Ectodermal cell (in vitro differentiated cells): Measurements from ENCODE around the gene JPH3.

Experiments
- H3K27ac ChIP-seq: 2 replicates; pipeline ENCODE4 v1.7.0; 2013; ENCODE audit warnings: mild to moderate bottlenecking, low read depth, low read length; ENCODE audit not compliant: insufficient read depth, poor library complexity, severe bottlenecking
- H3K27me3 ChIP-seq: 2 replicates; pipeline ENCODE4 v1.7.0; 2013; ENCODE audit warnings: mild to moderate bottlenecking, low read length; ENCODE audit not compliant: insufficient read depth, control insufficient read depth, poor library complexity, severe bottlenecking
- H3K36me3 ChIP-seq: one replicate; pipeline ENCODE4 v1.7.0; 2013; ENCODE audit warnings: low read length; ENCODE audit not compliant: control insufficient read depth, insufficient read depth
- H3K4me1 ChIP-seq: one replicate; pipeline ENCODE4 v1.7.0; 2013; ENCODE audit warnings: low read length; ENCODE audit not compliant: control insufficient read depth, insufficient read depth
- H3K4me3 ChIP-seq: 2 replicates; pipeline ENCODE4 v1.7.0; 2013; ENCODE audit warnings: low read depth, low read length, control low read depth; ENCODE audit not compliant: insufficient read depth
- H3K9me3 ChIP-seq: 2 replicates; pipeline ENCODE4 v1.7.0; 2013; ENCODE audit warnings: mild to moderate bottlenecking, low read length, moderate library complexity; ENCODE audit not compliant: control insufficient read depth
- WGBS, 2 experiments: methylation state at CpG; one replicate each; pipeline ENCODE4 v1.1.7; 2013; ENCODE audit warnings: missing lambda C conversion rate in 2 of 2; 5-methylcytosine and 5-hydroxymethylcytosine counted together

JPH3 gene

GRCh38 chr16:87637357-87637756 is 35.0 kb downstream of the JPH3 start:
- H3K9me3 ChIP-seq = no peaks in the 10 kb centered on the region
- no peak overlapping the region for H3K27ac ChIP-seq
- no peak overlapping the region for H3K4me3 ChIP-seq
- WGBS, 2 experiments = 93 to 96% methylated on average over 13 of the region's 13 CpGs
- peaks cover 16% of the 10 kb centered on the region for H3K27me3 ChIP-seq
- H3K36me3 ChIP-seq = no peaks in the 10 kb centered on the region
- peaks cover 5% of the 10 kb centered on the region for H3K4me1 ChIP-seq

GRCh38 chr16:87638736-87639135 is 36.4 kb downstream of the JPH3 start:
- Histone ChIP-seq H3K27me3 (peaks cover 16% of the 10 kb centered on the region), H3K4me1 (peaks cover 5% of the 10 kb centered on the region), H3K9me3 (no peaks in the 10 kb centered on the region), H3K27ac (no peak overlapping the region), H3K4me3 (no peak overlapping the region), H3K36me3 (no peaks in the 10 kb centered on the region)
- 86% methylated on average over 10 of the region's 10 CpGs for WGBS, 2 experiments

- Histone ChIP-seq H3K27me3 (peaks cover under 1% of the 10 kb centered on the region), H3K27ac (no peak overlapping the region), H3K36me3 (no peaks in the 10 kb centered on the region), H3K4me1 (no peaks in the 10 kb centered on the region), H3K9me3 (no peaks in the 10 kb centered on the region), H3K4me3 (no peak overlapping the region)
- 90 to 93% methylated on average over 11 of the region's 11 CpGs for WGBS, 2 experiments
These were observed 39.4 kb downstream of the JPH3 start for GRCh38 chr16:87641721-87642120.

- 94 to 96% methylated on average over 19 of the region's 19 CpGs for WGBS, 2 experiments
- Histone ChIP-seq H3K4me1 (no peaks in the 10 kb centered on the region), H3K27ac (no peak overlapping the region), H3K36me3 (no peaks in the 10 kb centered on the region), H3K27me3 (no peaks in the 10 kb centered on the region), H3K4me3 (no peak overlapping the region), H3K9me3 (no peaks in the 10 kb centered on the region)
These were observed 40.2 kb downstream of the JPH3 start for GRCh38 chr16:87642491-87642890.

GRCh38 chr16:87644186-87644585 is 41.9 kb downstream of the JPH3 start:
- Histone ChIP-seq H3K27me3 (no peaks in the 10 kb centered on the region), H3K36me3 (no peaks in the 10 kb centered on the region), H3K4me1 (no peaks in the 10 kb centered on the region), H3K9me3 (no peaks in the 10 kb centered on the region), H3K27ac (no peak overlapping the region), H3K4me3 (no peak overlapping the region)
- 96% methylated on average over 35 of the region's 35 CpGs for WGBS, 2 experiments

GRCh38 chr16:87644596-87644995 is 42.3 kb downstream of the JPH3 start:
- Histone ChIP-seq H3K4me3 (no peak overlapping the region), H3K27ac (no peak overlapping the region), H3K9me3 (no peaks in the 10 kb centered on the region), H3K27me3 (no peaks in the 10 kb centered on the region), H3K36me3 (no peaks in the 10 kb centered on the region), H3K4me1 (no peaks in the 10 kb centered on the region)
- 94 to 96% methylated on average over 44 of the region's 44 CpGs for WGBS, 2 experiments

GRCh38 chr16:87645802-87646201 is 43.5 kb downstream of the JPH3 start:
- no peaks in the 10 kb centered on the region for H3K27me3 ChIP-seq
- WGBS, 2 experiments = 91 to 92% methylated on average over 9 of the region's 9 CpGs

GRCh38 chr16:87647431-87648185 is 45.3 kb downstream of the JPH3 start:
- Histone ChIP-seq H3K27me3 (no peaks in the 10 kb centered on the region), H3K9me3 (no peaks in the 10 kb centered on the region), H3K4me3 (no peak overlapping the region), H3K27ac (no peak overlapping the region), H3K4me1 (no peaks in the 10 kb centered on the region), H3K36me3 (no peaks in the 10 kb centered on the region)
- WGBS, 2 experiments = 92 to 93% methylated on average over 33 of the region's 33 CpGs

More at GRCh38 chr16:87645802-87646201, 43.5 kb downstream of the JPH3 start:
- no peak overlapping the region for H3K27ac ChIP-seq
- H3K9me3 ChIP-seq = no peaks in the 10 kb centered on the region
- H3K4me1 ChIP-seq = no peaks in the 10 kb centered on the region
- no peaks in the 10 kb centered on the region for H3K36me3 ChIP-seq
- no peak overlapping the region for H3K4me3 ChIP-seq

- Histone ChIP-seq H3K4me1 (no peaks in the 10 kb centered on the region), H3K9me3 (no peaks in the 10 kb centered on the region), H3K36me3 (no peaks in the 10 kb centered on the region), H3K27ac (no peak overlapping the region), H3K4me3 (no peak overlapping the region), H3K27me3 (no peaks in the 10 kb centered on the region)
- WGBS, 2 experiments = 90 to 91% methylated on average over 23 of the region's 23 CpGs
These were observed 45.9 kb downstream of the JPH3 start for GRCh38 chr16:87648236-87648635.

- no peaks in the 10 kb centered on the region for H3K27me3 ChIP-seq
- H3K27ac ChIP-seq = no peak overlapping the region
- H3K4me3 ChIP-seq = no peak overlapping the region
- H3K9me3 ChIP-seq = no peaks in the 10 kb centered on the region
- H3K4me1 ChIP-seq = no peaks in the 10 kb centered on the region
- H3K36me3 ChIP-seq = no peaks in the 10 kb centered on the region
- WGBS, 2 experiments = 93% methylated on average over 29 of the region's 29 CpGs
These were observed 46.6 kb downstream of the JPH3 start for GRCh38 chr16:87648698-87649487.
